Endothelial cell of umbilical vein (primary cell): ENCODE measurements around the gene CNTNAP2. TPM values are rescaled to one million over a fixed set of nuclear protein-coding genes. Genes with fewer than 3 reads are reported as not detected.

ENCODE experiments used
- BruUV-seq: library from RNA; stranded (reverse); fragments of 400-500 nt; replicated peaks from 2 replicates; lab custom pipeline; 2021; lab: Mats Ljungman, UMichigan
- CTCF ChIA-PET: fragments of 300-600, 350-600 bp; sonication (Branson Sonifier 250); formaldehyde crosslinking; loops from one replicate; lab custom pipeline; 2021; ENCODE audit warnings: antibody characterized with exemption, inconsistent platforms; lab: Charles Lee
- POLR2A ChIA-PET: fragments of 300-600, 350-600 bp; sonication (Branson Sonifier 250); formaldehyde crosslinking; loops from one replicate; lab custom pipeline; 2021; ENCODE audit warnings: antibody characterized with exemption, inconsistent platforms; lab: Charles Lee
- DNase-seq: peaks from one replicate; pipeline ENCODE4 v3.0.0-alpha.2; 2011; ENCODE audit warnings: low read depth, low spot score
- FAIRE-seq: peaks from 2 replicates; lab custom pipeline; 2011; peaks lifted over from hg19 to GRCh38; lab: Jason Lieb, UNC
- H2AFZ ChIP-seq: 2 replicates; pipeline ENCODE4 v1.6.0; 2012; ENCODE audit warnings: low read depth, low read length, control low read depth, inconsistent platforms
- H3K27ac ChIP-seq: 2 replicates; pipeline ENCODE4 v1.5.1; 2011; ENCODE audit warnings: low read depth, mild to moderate bottlenecking, control low read depth, low read length, moderate library complexity; ENCODE audit not compliant: insufficient read depth
- H3K27me3 ChIP-seq, 2 experiments: 2 replicates each; pipeline versions ENCODE4 v1.6.0 to v1.6.1; 2011; ENCODE audit warnings: low read length in 2 of 2, mixed read lengths in 1 of 2; ENCODE audit not compliant: control insufficient read depth in 2 of 2, insufficient read depth in 2 of 2
- H3K36me3 ChIP-seq, 2 experiments: 2 replicates in 1 of 2; 3 replicates in 1 of 2; pipeline ENCODE4 v1.5.1; 2011; ENCODE audit warnings: low read length in 2 of 2, mild to moderate bottlenecking in 1 of 2, moderate library complexity in 1 of 2; ENCODE audit not compliant: control insufficient read depth in 2 of 2, insufficient read depth in 2 of 2; ENCODE audit errors: extremely low read depth in 1 of 2
- H3K4me1 ChIP-seq: 3 replicates; pipeline ENCODE4 v1.5.1; 2011; ENCODE audit warnings: mild to moderate bottlenecking, low read length; ENCODE audit not compliant: control insufficient read depth, insufficient read depth; ENCODE audit errors: extremely low read depth
- H3K4me2 ChIP-seq: 2 replicates; pipeline ENCODE4 v1.6.1; 2011; ENCODE audit warnings: low read length, control low read depth, mixed read lengths; ENCODE audit not compliant: insufficient read depth
- H3K4me3 ChIP-seq, 3 experiments: fragments of 200-600 bp in 1 of 3; sonication (generic), shearing (Covaris generic) in 1 of 3; replicated peaks in 1 of 3; 2 replicates each; pipeline ENCODE4 v1.5.1; 2011 to 2016; ENCODE audit warnings: control low read depth in 3 of 3, low read length in 3 of 3, mild to moderate bottlenecking in 2 of 3, inconsistent platforms in 1 of 3, low read depth in 1 of 3, moderate library complexity in 1 of 3; ENCODE audit not compliant: insufficient read depth in 1 of 3
- H3K79me2 ChIP-seq: 2 replicates; pipeline ENCODE4 v1.6.0; 2012; ENCODE audit warnings: low read length, inconsistent platforms; ENCODE audit not compliant: control insufficient read depth, insufficient read depth
- H3K9ac ChIP-seq: replicated peaks from 2 replicates; pipeline ENCODE3; 2011; ENCODE audit warnings: low read length, control low read depth; ENCODE audit not compliant: insufficient read depth; ENCODE audit errors: extremely low read depth
- H3K9me1 ChIP-seq: replicated peaks from 3 replicates; pipeline ENCODE4 v1.6.0; 2011; ENCODE audit warnings: mild to moderate bottlenecking, low read length; ENCODE audit not compliant: control insufficient read depth, insufficient read depth; ENCODE audit errors: extremely low read depth
- H3K9me3 ChIP-seq: replicated peaks from 2 replicates; pipeline ENCODE4 v1.5.1; 2012; ENCODE audit warnings: low read length, inconsistent platforms; ENCODE audit not compliant: control insufficient read depth, insufficient read depth
- H4K20me1 ChIP-seq: replicated peaks from 2 replicates; pipeline ENCODE3; 2011; ENCODE audit warnings: mild to moderate bottlenecking, low read length; ENCODE audit not compliant: control insufficient read depth, insufficient read depth; ENCODE audit errors: extremely low read depth
- EZH2 ChIP-seq: IDR thresholded peaks from 2 replicates; pipeline ENCODE4 v1.6.1; 2012; ENCODE audit warnings: borderline replicate concordance, low read depth, mild to moderate bottlenecking, moderate library complexity, low read length, inconsistent platforms; ENCODE audit not compliant: severe bottlenecking
- FOS ChIP-seq: IDR thresholded peaks from 2 replicates; pipeline ENCODE4 v1.6.1; 2011; ENCODE audit warnings: mild to moderate bottlenecking, low read length, moderate library complexity, borderline replicate concordance; ENCODE audit not compliant: insufficient read depth
- GATA2 ChIP-seq: IDR thresholded peaks from 2 replicates; pipeline ENCODE4 v1.7.0; 2011; ENCODE audit warnings: low read depth, mild to moderate bottlenecking, moderate library complexity, mixed read lengths, low read length; ENCODE audit not compliant: insufficient read length, insufficient read depth
- JUN ChIP-seq: IDR thresholded peaks from 2 replicates; pipeline ENCODE4 v1.6.1; 2011; ENCODE audit warnings: borderline replicate concordance, low read depth; ENCODE audit not compliant: insufficient read length, insufficient read depth
- MYC ChIP-seq: IDR thresholded peaks from one replicate; pipeline ENCODE4 v1.6.1; 2011; ENCODE audit warnings: mild to moderate bottlenecking, low read depth, low read length
- POLR2A ChIP-seq: IDR thresholded peaks from 2 replicates; pipeline ENCODE4 v1.6.1; 2012; ENCODE audit warnings: low read depth, mild to moderate bottlenecking, control low read depth, low read length
- POLR2AphosphoS5 ChIP-seq: IDR thresholded peaks from 2 replicates; pipeline ENCODE4 v1.6.1; 2012; ENCODE audit warnings: low read depth, mild to moderate bottlenecking, control low read depth, low read length, moderate library complexity; ENCODE audit not compliant: insufficient read depth
- dilution Hi-C: fragments of 300-500 bp; cut with MboI; formaldehyde crosslinking; loops from one replicate; pipeline ENCODE4 v1.15.0; 2019; ENCODE audit warnings: low sequenced_read_pairs; ENCODE audit not compliant: extremely low pct_ligation_motif_present
- intact Hi-C: fragments of 100-400 bp; cut with micrococcal nuclease; formaldehyde crosslinking; loops from one replicate; pipeline ENCODE4 v1.10.0; 2022
- polyA plus RNA-seq, 4 experiments: library from polyadenylated mRNA; depleted of rRNA in 3 of 4; stranded (reverse) in 3 of 4; unstranded in 1 of 4; fragments of >200 nt; gene quantifications; 2 replicates each; pipeline versions ENCODE4 v1.2.1 to v1.2.3, GENCODE V29; 2011 to 2012; ENCODE audit warnings: missing spikeins in 1 of 4
- total RNA-seq: library from RNA; stranded (reverse); gene quantifications from 2 replicates; pipeline ENCODE4 v1.2.3, GENCODE V29; 2021
- TF ChIP-seq, protein P1 (sequence below): IDR thresholded peaks from 2 replicates; pipeline ENCODE4 v1.6.1; 2011; ENCODE audit not compliant: insufficient read depth, insufficient read length
- TF ChIP-seq, protein P2 (sequence below), 2 donors: IDR thresholded peaks; 1 replicate in 1 of 2; 2 replicates in 1 of 2; pipeline ENCODE4 v1.5.1; 2011; ENCODE audit warnings: low read length in 2 of 2, mild to moderate bottlenecking in 2 of 2, moderate library complexity in 2 of 2, control low read depth in 1 of 2, inconsistent platforms in 1 of 2, low read depth in 1 of 2; ENCODE audit not compliant: insufficient read depth in 1 of 2; ENCODE audit errors: extremely low read depth in 1 of 2

Gene CNTNAP2
- total and polyA plus RNA-seq, 2 donors (not counting 3 experiments of a cell fraction or from before 2014, with no cell fraction given): not detected

DNA sequence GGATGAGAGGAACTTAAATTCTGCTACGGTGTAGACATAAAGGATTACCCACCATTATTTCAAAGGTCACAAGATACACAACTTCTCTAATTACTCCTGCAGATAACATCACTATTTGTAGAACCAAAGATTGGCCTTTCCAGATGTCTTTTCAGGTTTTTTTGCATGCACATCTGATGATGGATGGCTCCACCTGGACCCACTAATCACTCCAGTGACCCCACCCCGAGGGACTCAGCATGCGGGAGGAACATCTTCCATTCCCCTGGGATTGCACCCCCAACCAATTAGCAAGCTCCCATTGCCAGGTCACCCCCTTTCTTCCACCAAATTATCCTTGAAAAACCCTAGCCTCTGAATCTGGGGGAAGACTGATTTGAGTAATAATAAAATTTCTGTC is 608.9 kb downstream of the CNTNAP2 start:
- POLR2A ChIA-PET: no interaction called here
- no peak overlapping the region for H2AFZ ChIP-seq
- no peaks in the 10 kb centered on the region for H3K79me2 ChIP-seq
- H3K36me3 ChIP-seq: no peaks in the 10 kb centered on the region
- TF ChIP-seq EZH2 (no peak), POLR2AphosphoS5 (no peak), MYC (no peak), POLR2A (no peak), FOS (no peak), GATA2 (no peak), JUN (no peak)
- TF ChIP-seq, protein P1, sequence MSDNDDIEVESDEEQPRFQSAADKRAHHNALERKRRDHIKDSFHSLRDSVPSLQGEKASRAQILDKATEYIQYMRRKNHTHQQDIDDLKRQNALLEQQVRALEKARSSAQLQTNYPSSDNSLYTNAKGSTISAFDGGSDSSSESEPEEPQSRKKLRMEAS: no peak
- TF ChIP-seq, protein P2, sequence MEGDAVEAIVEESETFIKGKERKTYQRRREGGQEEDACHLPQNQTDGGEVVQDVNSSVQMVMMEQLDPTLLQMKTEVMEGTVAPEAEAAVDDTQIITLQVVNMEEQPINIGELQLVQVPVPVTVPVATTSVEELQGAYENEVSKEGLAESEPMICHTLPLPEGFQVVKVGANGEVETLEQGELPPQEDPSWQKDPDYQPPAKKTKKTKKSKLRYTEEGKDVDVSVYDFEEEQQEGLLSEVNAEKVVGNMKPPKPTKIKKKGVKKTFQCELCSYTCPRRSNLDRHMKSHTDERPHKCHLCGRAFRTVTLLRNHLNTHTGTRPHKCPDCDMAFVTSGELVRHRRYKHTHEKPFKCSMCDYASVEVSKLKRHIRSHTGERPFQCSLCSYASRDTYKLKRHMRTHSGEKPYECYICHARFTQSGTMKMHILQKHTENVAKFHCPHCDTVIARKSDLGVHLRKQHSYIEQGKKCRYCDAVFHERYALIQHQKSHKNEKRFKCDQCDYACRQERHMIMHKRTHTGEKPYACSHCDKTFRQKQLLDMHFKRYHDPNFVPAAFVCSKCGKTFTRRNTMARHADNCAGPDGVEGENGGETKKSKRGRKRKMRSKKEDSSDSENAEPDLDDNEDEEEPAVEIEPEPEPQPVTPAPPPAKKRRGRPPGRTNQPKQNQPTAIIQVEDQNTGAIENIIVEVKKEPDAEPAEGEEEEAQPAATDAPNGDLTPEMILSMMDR (IDR thresholded peaks at IDR 0.05; ENCODE audit: extremely low read depth in 1 of 2, insufficient read depth in 1 of 2, low read depth in 1 of 2, low read length in 2 of 2): no peak
- H3K4me1 ChIP-seq: no peaks in the 10 kb centered on the region
- intact Hi-C loops: no loop called here
- FAIRE-seq (no peak), DNase-seq (no peak)
- H3K4me3 ChIP-seq: no peak overlapping the region
- H3K27me3 ChIP-seq: no peaks in the 10 kb centered on the region
- no peaks in the 10 kb centered on the region for H3K9me1 ChIP-seq
- BruUV-seq: no TSS peak
- H3K27ac ChIP-seq: no peak overlapping the region
- CTCF ChIA-PET: no interaction called here
- H3K9me3 ChIP-seq: peaks cover 6% of the 10 kb centered on the region
- H3K9ac ChIP-seq: no peak overlapping the region
- no peaks in the 10 kb centered on the region for H4K20me1 ChIP-seq
- dilution Hi-C loops: no loop called here
- no peak overlapping the region for H3K4me2 ChIP-seq
